Gastrocnemius medialis (tissue), 4 donors: ENCODE measurements around the gene SERPINE2. TPM values are rescaled to one million over a fixed set of nuclear protein-coding genes. Genes with fewer than 3 reads are reported as not detected.
"Not testable (repeated sequence)": the region's sequence is repeated elsewhere in the genome, so short reads cannot be mapped to it uniquely, and the experiment has no call there.

ENCODE experiments used
- ATAC-seq, 2 donors: fragments of 150-250 bp; one replicate each; pipeline ENCODE4 v1.9.1; 2016
- DNase-seq, 2 donors: peaks; one replicate each; pipeline ENCODE4 v3.0.0-alpha.2; 2019
- H3K27ac ChIP-seq, 4 donors: fragments of 200-600 bp; sonication (generic); 1 replicate in 1 of 4; 2 replicates in 3 of 4; pipeline ENCODE4 v1.5.1; 2016 to 2018; ENCODE audit warnings: mild to moderate bottlenecking in 2 of 4, moderate library complexity in 1 of 4
- H3K27me3 ChIP-seq, 3 donors: fragments of 200-600 bp; sonication (generic) in 2 of 3; 1 replicate in 1 of 3; 2 replicates in 2 of 3; pipeline versions ENCODE4 v1.5.1 to v1.6.0; 2016 to 2019; ENCODE audit warnings: mild to moderate bottlenecking in 1 of 3, moderate library complexity in 1 of 3
- H3K36me3 ChIP-seq, 2 donors: fragments of 200-600 bp; sonication (generic) in 1 of 2; one replicate each; pipeline ENCODE4 v1.5.1; 2017 to 2018
- H3K4me1 ChIP-seq, 2 donors: fragments of 200-600 bp; sonication (generic) in 1 of 2; one replicate each; pipeline ENCODE4 v1.5.1; 2016 to 2017; ENCODE audit warnings: mild to moderate bottlenecking in 2 of 2
- H3K4me3 ChIP-seq, 4 donors: fragments of 200-600 bp; sonication (generic) in 3 of 4; 1 replicate in 1 of 4; 2 replicates in 3 of 4; pipeline ENCODE4 v1.5.1; 2016 to 2019; ENCODE audit warnings: mild to moderate bottlenecking in 2 of 4
- H3K9me3 ChIP-seq, 3 donors: fragments of 200-600 bp; sonication (generic) in 2 of 3; 1 replicate in 1 of 3; 2 replicates in 2 of 3; pipeline ENCODE4 v1.5.1; 2016 to 2019
- POLR2A ChIP-seq, 2 donors: fragments of 450-650 bp; IDR thresholded peaks; one replicate each; pipeline ENCODE4 v1.6.1; 2017; ENCODE audit warnings: antibody characterized with exemption in 2 of 2, mild to moderate bottlenecking in 2 of 2, moderate library complexity in 2 of 2
- in situ Hi-C, 4 donors: fragments of 200-750 bp; cut with MboI; loops; one replicate each; pipeline versions ENCODE4 v1.15.0 to v1.8.0; 2017; ENCODE audit warnings: low sequenced_read_pairs in 4 of 4
- intact Hi-C: fragments of 100-400 bp; cut with DNase I; formaldehyde crosslinking; loops from one replicate; pipeline ENCODE4 v1.15.1; 2023; ENCODE audit warnings: low total_unique reads
- total RNA-seq, 4 donors: library from RNA; depleted of rRNA; stranded (reverse); fragments of >200 nt; gene quantifications; one replicate each; pipeline versions ENCODE4 v1.1.0 to v1.2.3, GENCODE V29; 2016
- TF ChIP-seq, protein P1 (sequence below), 5 experiments: fragments of 450-650 bp in 3 of 5; fragments of 200-600 bp in 2 of 5; sonication (generic) in 2 of 5; IDR thresholded peaks in 4 of 5; conservative IDR thresholded peaks in 1 of 5; 1 replicate in 4 of 5; 2 replicates in 1 of 5; pipeline ENCODE4 v1.5.1; 2016 to 2019; ENCODE audit warnings: antibody characterized with exemption in 5 of 5, mild to moderate bottlenecking in 3 of 5, moderate library complexity in 3 of 5

SERPINE2 gene
- total RNA-seq, 4 donors from 2014 or later: 0.41 to 2.8 (median 1.4) TPM

- H3K36me3 ChIP-seq: no peaks in the 10 kb centered on the region
- no peak for TF ChIP-seq POLR2A (IDR thresholded peaks at IDR 0.05)
- TF ChIP-seq, protein P1, sequence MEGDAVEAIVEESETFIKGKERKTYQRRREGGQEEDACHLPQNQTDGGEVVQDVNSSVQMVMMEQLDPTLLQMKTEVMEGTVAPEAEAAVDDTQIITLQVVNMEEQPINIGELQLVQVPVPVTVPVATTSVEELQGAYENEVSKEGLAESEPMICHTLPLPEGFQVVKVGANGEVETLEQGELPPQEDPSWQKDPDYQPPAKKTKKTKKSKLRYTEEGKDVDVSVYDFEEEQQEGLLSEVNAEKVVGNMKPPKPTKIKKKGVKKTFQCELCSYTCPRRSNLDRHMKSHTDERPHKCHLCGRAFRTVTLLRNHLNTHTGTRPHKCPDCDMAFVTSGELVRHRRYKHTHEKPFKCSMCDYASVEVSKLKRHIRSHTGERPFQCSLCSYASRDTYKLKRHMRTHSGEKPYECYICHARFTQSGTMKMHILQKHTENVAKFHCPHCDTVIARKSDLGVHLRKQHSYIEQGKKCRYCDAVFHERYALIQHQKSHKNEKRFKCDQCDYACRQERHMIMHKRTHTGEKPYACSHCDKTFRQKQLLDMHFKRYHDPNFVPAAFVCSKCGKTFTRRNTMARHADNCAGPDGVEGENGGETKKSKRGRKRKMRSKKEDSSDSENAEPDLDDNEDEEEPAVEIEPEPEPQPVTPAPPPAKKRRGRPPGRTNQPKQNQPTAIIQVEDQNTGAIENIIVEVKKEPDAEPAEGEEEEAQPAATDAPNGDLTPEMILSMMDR (IDR thresholded peaks at IDR 0.05 in 4 of 5, conservative IDR thresholded peaks at IDR 0.05 in 1 of 5): no peak
- in situ Hi-C loops: no loop called here
Measured at GRCh38 chr2:224008702-224009261, 30.3 kb downstream of the SERPINE2 start.

GRCh38 chr2:224004105-224004695 lies 34.9 kb downstream of the SERPINE2 start:
- Histone ChIP-seq H3K27ac (no peak overlapping the region), H3K4me3 (no peak overlapping the region), H3K9me3 (no peaks in the 10 kb centered on the region), H3K4me1 (peaks cover 10 to 14% of the 10 kb centered on the region in 2 donors), H3K27me3 (no peaks in the 10 kb centered on the region), H3K36me3 (no peaks in the 10 kb centered on the region)
- in situ Hi-C loops (no loop called here), intact Hi-C loops (no loop called here)
- TF ChIP-seq POLR2A (IDR thresholded peaks at IDR 0.05): no peak
- TF ChIP-seq, protein P1 (IDR thresholded peaks at IDR 0.05 in 4 of 5, conservative IDR thresholded peaks at IDR 0.05 in 1 of 5): no peak
- ATAC-seq: peak in 1 of 2 donors; percentile 30
- no peak for DNase-seq

More at GRCh38 chr2:224008702-224009261, 30.3 kb downstream of the SERPINE2 start:
- H3K9me3 ChIP-seq: no peaks in the 10 kb centered on the region
- no peak for ATAC-seq
- intact Hi-C loops: no loop called here
- no peaks in the 10 kb centered on the region for H3K27me3 ChIP-seq
- no peak overlapping the region for H3K27ac ChIP-seq
- peaks cover 8 to 10% of the 10 kb centered on the region in 2 donors for H3K4me1 ChIP-seq
- no peak for DNase-seq
- H3K4me3 ChIP-seq: no peak overlapping the region

GRCh38 chr2:224000662-224001061 lies 38.4 kb downstream of the SERPINE2 start:
- DNase-seq, in situ Hi-C loops, H3K9me3 ChIP-seq, H3K4me3 ChIP-seq, intact Hi-C loops, H3K36me3 ChIP-seq, ATAC-seq, H3K27me3 ChIP-seq, H3K27ac ChIP-seq: not testable (repeated sequence)
- H3K4me1 ChIP-seq: peaks cover 10 to 14% of the 10 kb centered on the region in 2 donors

- intact Hi-C loops: no loop called here
- TF ChIP-seq, protein P1 (IDR thresholded peaks at IDR 0.05 in 4 of 5, conservative IDR thresholded peaks at IDR 0.05 in 1 of 5): no peak
- no peak for TF ChIP-seq POLR2A (IDR thresholded peaks at IDR 0.05)
- H3K4me3 ChIP-seq: no peak overlapping the region
- in situ Hi-C loops: loop anchor here in 2 of 4 donors (10.0 kb wide), 2 partner anchors 275 to 285 kb away; no protein-coding TSS in a partner anchor
- no peaks in the 10 kb centered on the region for H3K36me3 ChIP-seq
- H3K9me3 ChIP-seq: no peaks in the 10 kb centered on the region
- ATAC-seq (no peak), DNase-seq (no peak)
- H3K27ac ChIP-seq: no peak overlapping the region
- no peaks in the 10 kb centered on the region for H3K27me3 ChIP-seq
- peaks cover 10 to 14% of the 10 kb centered on the region in 2 donors for H3K4me1 ChIP-seq
Measured at GRCh38 chr2:223999862-224000261, 39.2 kb downstream of the SERPINE2 start.

DNA sequence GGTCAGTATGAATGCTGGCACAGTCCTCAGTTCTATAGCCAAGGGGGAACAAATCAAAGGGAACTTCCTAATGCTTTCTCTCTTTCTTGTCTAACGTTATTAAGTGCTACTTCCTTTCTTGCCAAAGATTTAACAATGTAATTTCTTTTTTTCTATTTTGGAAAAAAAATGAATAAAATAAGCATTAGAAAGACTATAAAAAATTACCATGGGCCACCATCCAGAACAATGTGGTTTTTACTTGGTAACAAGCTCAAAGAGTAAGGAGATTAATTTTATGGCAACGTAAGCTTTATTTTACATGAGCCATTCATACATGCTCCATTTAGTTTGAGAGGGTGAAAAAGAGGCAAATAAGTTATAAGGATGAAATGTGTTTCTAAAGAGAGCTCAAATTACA lies 40.1 kb downstream of the SERPINE2 start:
- Histone ChIP-seq H3K4me1 (peaks cover 2 to 8% of the 10 kb centered on the region in 2 donors), H3K4me3 (no peak overlapping the region), H3K9me3 (no peaks in the 10 kb centered on the region), H3K27ac (no peak overlapping the region), H3K27me3 (no peaks in the 10 kb centered on the region), H3K36me3 (no peaks in the 10 kb centered on the region)
- in situ Hi-C loops: loop anchor here in 2 of 4 donors (10.0 kb wide), 2 partner anchors 276 to 286 kb away; no protein-coding TSS in a partner anchor
- DNase-seq (no peak), ATAC-seq (no peak)
- intact Hi-C loops: no loop called here
- TF ChIP-seq, protein P1 (IDR thresholded peaks at IDR 0.05 in 4 of 5, conservative IDR thresholded peaks at IDR 0.05 in 1 of 5): no peak
- TF ChIP-seq POLR2A (IDR thresholded peaks at IDR 0.05): no peak
